ENCODE data around the gene KCNAB1. TPM values are rescaled to one million over a fixed set of nuclear protein-coding genes. Genes with fewer than 3 reads are reported as not detected.

Gene KCNAB1
- total RNA-seq, 1 experiment from 2014 or later = not detected

- peak; percentile 65 for DNase-seq (ENCODE audit: low read depth)
- in situ Hi-C loops (cut with HindIII; ENCODE audit: low pct_unique_long_range_greater_than_20kb, low sequenced_read_pairs) = no loop called here
These were observed 389.1 kb downstream of the KCNAB1 start for GRCh38 chr3:156509189-156510174.

GRCh38 chr3:156511987-156512677 is 391.8 kb downstream of the KCNAB1 start:
- in situ Hi-C loops (cut with HindIII; ENCODE audit: low pct_unique_long_range_greater_than_20kb, low sequenced_read_pairs) = no loop called here
- DNase-seq (ENCODE audit: low read depth) = no peak

- in situ Hi-C loops (cut with HindIII; ENCODE audit: low pct_unique_long_range_greater_than_20kb, low sequenced_read_pairs) = no loop called here
- no peak for DNase-seq (ENCODE audit: low read depth)
These were observed 393.2 kb downstream of the KCNAB1 start for GRCh38 chr3:156513619-156514018.

GRCh38 chr3:156516284-156516683 is 395.9 kb downstream of the KCNAB1 start:
- in situ Hi-C loops (cut with HindIII; ENCODE audit: low pct_unique_long_range_greater_than_20kb, low sequenced_read_pairs) = no loop called here

GRCh38 chr3:156516961-156517360 is 396.6 kb downstream of the KCNAB1 start:
- DNase-seq (ENCODE audit: low read depth) = no peak
- in situ Hi-C loops (cut with HindIII; ENCODE audit: low pct_unique_long_range_greater_than_20kb, low sequenced_read_pairs) = no loop called here

More at GRCh38 chr3:156516284-156516683, 395.9 kb downstream of the KCNAB1 start:
- DNase-seq (ENCODE audit: low read depth) = no peak

GRCh38 chr3:156518726-156519125 is 398.3 kb downstream of the KCNAB1 start:
- DNase-seq (ENCODE audit: low read depth) = no peak
- in situ Hi-C loops (cut with HindIII; ENCODE audit: low pct_unique_long_range_greater_than_20kb, low sequenced_read_pairs) = no loop called here

- peak; percentile 39 for DNase-seq (ENCODE audit: low read depth)
- in situ Hi-C loops (cut with HindIII; ENCODE audit: low pct_unique_long_range_greater_than_20kb, low sequenced_read_pairs) = no loop called here
These were observed 399.4 kb downstream of the KCNAB1 start for GRCh38 chr3:156519758-156520162.

- in situ Hi-C loops (cut with HindIII; ENCODE audit: low pct_unique_long_range_greater_than_20kb, low sequenced_read_pairs) = no loop called here
These were observed 402.3 kb downstream of the KCNAB1 start for GRCh38 chr3:156522673-156523072.

GRCh38 chr3:156525808-156526207 is 405.4 kb downstream of the KCNAB1 start:
- no peak for DNase-seq (ENCODE audit: low read depth)

More at GRCh38 chr3:156522673-156523072, 402.3 kb downstream of the KCNAB1 start:
- no peak for DNase-seq (ENCODE audit: low read depth)

GRCh38 chr3:156527060-156527459 is 406.7 kb downstream of the KCNAB1 start:
- in situ Hi-C loops (cut with HindIII; ENCODE audit: low pct_unique_long_range_greater_than_20kb, low sequenced_read_pairs) = no loop called here
- no peak for DNase-seq (ENCODE audit: low read depth)

More at GRCh38 chr3:156525808-156526207, 405.4 kb downstream of the KCNAB1 start:
- in situ Hi-C loops (cut with HindIII; ENCODE audit: low pct_unique_long_range_greater_than_20kb, low sequenced_read_pairs) = no loop called here

GRCh38 chr3:156530980-156531379 is 410.6 kb downstream of the KCNAB1 start:
- no peak for DNase-seq (ENCODE audit: low read depth)
- in situ Hi-C loops (cut with HindIII; ENCODE audit: low pct_unique_long_range_greater_than_20kb, low sequenced_read_pairs) = no loop called here

- no peak for DNase-seq (ENCODE audit: low read depth)
- in situ Hi-C loops (cut with HindIII; ENCODE audit: low pct_unique_long_range_greater_than_20kb, low sequenced_read_pairs) = no loop called here
These were observed 412.4 kb downstream of the KCNAB1 start for GRCh38 chr3:156532730-156533129.

- no peak for DNase-seq (ENCODE audit: low read depth)
- in situ Hi-C loops (cut with HindIII; ENCODE audit: low pct_unique_long_range_greater_than_20kb, low sequenced_read_pairs) = no loop called here
These were observed 412.8 kb downstream of the KCNAB1 start for GRCh38 chr3:156533205-156533604.

- peak; percentile 98 for DNase-seq (ENCODE audit: low read depth)
- in situ Hi-C loops (cut with HindIII; ENCODE audit: low pct_unique_long_range_greater_than_20kb, low sequenced_read_pairs) = no loop called here
These were observed 414.8 kb downstream of the KCNAB1 start for GRCh38 chr3:156535162-156535627.

GRCh38 chr3:156535798-156536197 is 415.4 kb downstream of the KCNAB1 start:
- no peak for DNase-seq (ENCODE audit: low read depth)
- in situ Hi-C loops (cut with HindIII; ENCODE audit: low pct_unique_long_range_greater_than_20kb, low sequenced_read_pairs) = no loop called here

- DNase-seq (ENCODE audit: low read depth) = no peak
- in situ Hi-C loops (cut with HindIII; ENCODE audit: low pct_unique_long_range_greater_than_20kb, low sequenced_read_pairs) = no loop called here
These were observed 416.3 kb downstream of the KCNAB1 start for GRCh38 chr3:156536524-156537316.

- no peak for DNase-seq (ENCODE audit: low read depth)
- in situ Hi-C loops (cut with HindIII; ENCODE audit: low pct_unique_long_range_greater_than_20kb, low sequenced_read_pairs) = no loop called here
These were observed 418.7 kb downstream of the KCNAB1 start for GRCh38 chr3:156539051-156539450.

GRCh38 chr3:156539802-156540201 is 419.4 kb downstream of the KCNAB1 start:
- in situ Hi-C loops (cut with HindIII; ENCODE audit: low pct_unique_long_range_greater_than_20kb, low sequenced_read_pairs) = no loop called here
- DNase-seq (ENCODE audit: low read depth) = no peak

Measured in Caki2 (cell line).